GM21447 (cell line): ENCODE data around the gene KIF26B.

Experiments used
- ATAC-seq: cut with Tn5 transposase; IDR thresholded peaks from one replicate; pipeline ENCODE4 v1.9.1; 2021; ENCODE audit not compliant: unreplicated experiment

The KIF26B gene

DNA sequence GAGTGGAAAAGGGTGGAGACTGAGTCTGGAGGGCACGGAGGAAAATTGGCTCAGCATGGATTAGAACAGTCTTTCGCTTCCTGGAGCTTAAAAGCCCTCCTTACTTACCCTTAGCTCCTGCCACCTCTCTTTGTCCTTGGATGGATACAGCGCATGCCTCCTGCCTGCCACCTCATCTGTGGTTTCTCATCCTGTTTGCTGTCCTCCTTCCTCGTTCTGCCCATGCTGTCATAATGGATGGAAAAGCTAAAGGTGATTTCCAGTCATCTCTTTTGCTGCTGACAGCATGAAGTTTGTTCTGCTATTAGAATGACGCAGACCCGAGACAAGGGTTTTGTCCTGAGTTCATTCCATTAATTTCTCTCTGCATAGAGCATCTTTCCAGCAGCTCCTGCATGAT is 425.9 kb downstream of the KIF26B start:
- no peak for ATAC-seq

GRCh38 chr1:245582026-245582425 is 427.2 kb downstream of the KIF26B start:
- no peak for ATAC-seq

DNA sequence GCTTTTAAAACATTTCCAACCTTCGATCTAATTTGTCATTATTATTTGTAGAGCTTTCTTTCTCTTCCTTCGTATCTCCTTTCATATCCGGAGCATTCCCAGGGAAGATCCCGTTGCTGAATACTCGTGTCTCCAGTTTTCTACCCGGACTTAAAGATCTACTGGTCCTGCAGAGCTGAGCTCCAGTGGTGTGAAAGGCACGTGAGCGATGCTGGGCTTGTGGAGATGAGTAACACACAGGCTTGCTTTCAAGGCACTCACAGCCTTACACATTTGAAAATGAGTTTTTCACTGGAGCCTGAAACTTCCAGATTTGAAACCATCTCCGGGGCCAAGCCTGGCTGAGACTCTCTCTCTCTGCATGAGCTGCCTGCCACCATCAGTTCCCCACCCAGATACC is 428.3 kb downstream of the KIF26B start:
- no peak for ATAC-seq

DNA sequence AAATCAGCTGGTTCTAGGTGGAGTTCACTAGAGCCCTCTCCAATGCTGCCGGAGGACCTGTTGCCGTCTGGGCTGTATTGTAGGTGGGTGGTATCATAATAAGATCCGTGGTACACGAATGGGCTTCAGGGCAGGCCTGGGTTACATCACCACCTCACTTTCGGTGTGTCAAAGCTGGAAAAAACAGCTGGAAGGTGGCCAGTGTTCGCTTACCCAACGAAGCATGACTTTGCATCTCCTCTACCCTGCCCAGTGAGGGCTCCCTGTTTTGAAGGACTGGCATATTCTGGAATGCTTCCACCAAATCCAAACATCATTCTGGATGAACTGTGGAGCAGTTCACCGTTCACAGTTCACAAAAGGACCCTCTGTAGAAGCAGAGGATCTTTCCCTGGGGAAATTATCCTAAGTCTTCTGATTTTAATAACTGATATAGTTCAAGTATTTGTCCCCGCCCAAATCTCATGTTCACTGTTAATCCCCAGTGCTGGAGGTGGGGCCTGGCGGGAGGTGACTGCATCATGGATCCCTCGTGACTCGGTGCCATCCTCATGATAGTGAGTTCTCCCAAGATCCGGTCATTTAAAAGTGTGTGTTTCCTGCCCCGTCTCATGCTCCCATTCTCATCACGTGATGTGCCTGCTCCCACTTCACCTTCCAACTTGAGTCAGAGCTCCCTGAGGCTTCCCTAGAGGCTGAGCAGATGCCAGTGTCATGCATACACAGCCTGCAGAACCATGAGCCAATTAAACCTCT is 429.0 kb downstream of the KIF26B start:
- no peak for ATAC-seq

DNA sequence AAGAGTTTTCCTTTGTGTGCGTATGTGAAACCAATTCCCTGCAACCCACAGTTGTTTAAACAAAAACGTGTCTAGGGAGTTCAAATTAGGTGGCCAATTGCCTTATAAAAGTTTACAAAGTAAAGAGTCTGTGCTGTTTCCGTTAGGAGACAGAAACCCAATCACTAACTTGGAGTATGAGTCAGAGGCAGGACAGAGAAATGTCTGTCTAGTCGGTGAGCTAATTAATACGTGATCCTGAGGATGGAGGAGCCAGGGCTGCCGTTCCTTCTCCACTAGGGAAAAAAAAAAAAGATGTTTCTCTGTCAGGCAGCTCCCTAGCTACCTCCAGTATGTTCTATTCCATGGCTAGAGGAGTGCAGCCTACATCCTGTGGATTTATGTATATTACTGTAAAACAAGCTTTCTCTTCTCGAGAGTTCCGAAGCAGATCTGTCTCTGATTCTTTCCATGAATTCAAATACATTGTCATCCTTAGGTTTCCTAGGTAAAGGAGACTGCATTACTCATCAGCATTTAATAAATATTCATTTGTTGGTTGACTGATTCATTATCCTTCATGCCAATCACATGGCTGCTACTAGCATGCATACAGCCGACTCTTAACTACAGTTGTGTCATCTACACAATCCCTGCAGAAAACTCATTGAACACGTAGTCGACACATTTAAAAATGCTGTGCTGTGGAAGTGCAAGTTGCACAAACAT is 430.6 kb downstream of the KIF26B start:
- ATAC-seq, result no peak

- no peak for ATAC-seq
These were observed 432.8 kb downstream of the KIF26B start for GRCh38 chr1:245587435-245588115.

- no peak for ATAC-seq
These were observed 433.4 kb downstream of the KIF26B start for GRCh38 chr1:245588116-245588639.

DNA sequence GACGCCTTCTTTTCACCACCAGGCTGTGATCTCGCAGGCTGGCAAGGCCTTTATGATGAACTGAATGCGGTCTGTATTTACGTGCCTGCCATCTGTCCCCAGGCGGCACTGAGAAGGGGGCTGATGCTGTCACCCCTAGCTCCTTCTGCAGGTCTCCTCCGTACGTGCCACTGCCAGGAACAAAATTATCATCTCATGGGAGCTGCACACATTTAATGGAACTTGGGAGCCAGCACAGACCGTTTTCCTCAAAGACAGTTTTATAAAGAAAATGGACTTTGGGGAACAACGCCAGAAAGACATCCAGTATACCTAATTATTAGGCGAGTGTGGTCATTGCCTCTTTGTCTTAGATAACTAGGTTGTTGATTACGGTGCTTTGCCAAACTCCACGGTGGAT is 434.5 kb downstream of the KIF26B start:
- no peak for ATAC-seq

- no peak for ATAC-seq
These were observed 435.1 kb downstream of the KIF26B start for GRCh38 chr1:245589906-245590305.

DNA sequence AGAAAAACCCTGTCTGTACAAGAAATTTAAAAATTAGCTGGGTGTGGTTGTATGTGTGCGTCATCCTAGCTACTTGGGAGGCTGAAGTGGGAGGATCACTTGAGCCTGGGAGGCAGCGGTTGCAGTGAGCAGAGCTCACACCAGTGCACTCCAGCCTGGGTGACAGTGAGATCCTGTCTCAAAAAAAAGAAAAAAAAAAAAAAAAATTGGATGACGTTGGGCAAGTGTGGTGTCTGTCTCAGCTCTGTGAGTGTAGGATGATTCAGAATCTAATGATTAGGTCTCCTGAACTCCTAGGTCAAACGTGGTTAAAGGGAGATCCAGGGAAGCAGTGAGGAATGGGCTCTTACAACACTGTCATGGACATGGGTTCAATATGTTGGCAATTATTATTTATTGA is 435.9 kb downstream of the KIF26B start:
- no peak for ATAC-seq

- no peak for ATAC-seq
These were observed 436.8 kb downstream of the KIF26B start for GRCh38 chr1:245591346-245592188.

GRCh38 chr1:245592189-245592460 is 437.3 kb downstream of the KIF26B start:
- ATAC-seq, result no peak

- ATAC-seq, result no peak
These were observed 443.9 kb downstream of the KIF26B start for GRCh38 chr1:245598524-245599305.

GRCh38 chr1:245599371-245600174 is 444.8 kb downstream of the KIF26B start:
- no peak for ATAC-seq

GRCh38 chr1:245600658-245601057 is 445.9 kb downstream of the KIF26B start:
- no peak for ATAC-seq

- ATAC-seq, result no peak
These were observed 448.6 kb downstream of the KIF26B start for GRCh38 chr1:245603311-245603865.

DNA sequence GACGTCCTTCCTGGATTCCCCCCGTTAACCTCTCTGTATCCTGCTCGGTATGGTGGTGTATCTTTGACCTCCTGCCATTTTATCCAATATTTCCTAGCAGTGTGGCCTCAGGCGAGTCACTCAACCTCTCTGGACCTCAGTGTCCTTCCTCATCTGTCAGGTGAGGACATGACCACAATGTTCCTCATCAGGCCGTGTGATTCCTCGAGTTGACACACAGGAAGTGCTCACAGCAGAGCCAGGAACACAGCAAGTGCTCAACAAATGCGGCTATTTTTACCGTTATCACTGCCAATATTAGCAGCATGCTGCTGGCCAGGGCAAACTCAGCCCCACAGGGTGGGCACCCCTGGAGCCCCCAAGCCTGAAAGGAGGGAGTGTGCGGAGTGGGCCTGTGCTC is 450.2 kb downstream of the KIF26B start:
- ATAC-seq, result no peak

- no peak for ATAC-seq
These were observed 450.8 kb downstream of the KIF26B start for GRCh38 chr1:245605480-245606156.
